ENCODE measurements around the gene RBM47. TPM values are rescaled to one million over a fixed set of nuclear protein-coding genes. Genes with fewer than 3 reads are reported as not detected.

The RBM47 gene
- total and polyA plus RNA-seq, 2 experiments from 2014 or later = 35.6 to 139 TPM

DNA sequence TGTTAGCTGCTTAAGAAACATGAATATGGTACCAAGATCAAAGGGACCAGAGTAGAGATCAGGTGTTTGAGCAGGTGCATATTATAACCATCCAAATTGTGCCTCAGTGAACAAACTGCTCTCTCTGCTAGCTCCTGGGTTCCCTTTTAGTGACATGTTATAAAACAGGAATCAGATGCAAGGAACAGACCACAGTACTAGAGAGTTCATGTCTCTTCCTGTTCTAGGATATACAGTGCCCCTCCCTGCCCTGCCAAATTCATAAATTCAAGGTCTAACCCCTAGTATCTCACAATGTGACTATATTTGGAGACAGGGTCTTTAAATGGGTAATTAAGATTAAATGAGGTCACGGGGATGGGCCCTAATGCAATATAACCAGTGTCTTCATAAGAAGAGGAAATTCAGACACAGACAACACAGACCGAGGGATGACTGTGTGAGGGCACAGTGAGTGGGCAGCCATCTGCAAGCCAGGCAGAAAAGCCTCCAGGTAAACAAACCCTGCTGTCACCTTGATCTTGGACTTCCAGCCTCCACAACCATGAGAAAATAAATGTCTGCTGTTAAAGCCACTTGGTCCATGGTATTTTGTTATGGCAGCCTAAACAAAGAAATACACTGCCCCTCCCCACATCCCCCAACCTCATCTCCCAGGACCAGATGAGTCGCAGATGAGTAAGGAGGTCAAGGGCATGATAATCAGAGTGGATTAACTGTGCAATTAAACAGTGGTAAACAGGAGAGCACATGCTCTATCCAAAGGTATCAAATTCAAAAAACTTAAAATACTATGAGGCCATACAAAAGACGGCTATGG lies 82.5 kb downstream of the RBM47 start:
- peaks cover under 1% of the 10 kb centered on the region for H3K27me3 Mint-ChIP-seq (ENCODE audit: insufficient read depth, low read depth, poor library complexity)
- peaks cover 17% of the 10 kb centered on the region for H4K20me1 ChIP-seq (replicated peaks; ENCODE audit: insufficient read depth)
- H3K36me3 Mint-ChIP-seq (ENCODE audit: low read depth) = peaks cover 67% of the 10 kb centered on the region
- ATAC-seq (no peak), DNase-seq (ENCODE audit: low spot score) (no peak)
- H3K36me3 ChIP-seq (ENCODE audit: insufficient read depth) = peaks cover 22% of the 10 kb centered on the region
- H3K4me3 ChIP-seq = no peak overlapping the region
- no peaks in the 10 kb centered on the region for H3K9me2 ChIP-seq (ENCODE audit: insufficient read depth)
- H2AFZ ChIP-seq = no peak overlapping the region
- no peak overlapping the region for H3K27ac Mint-ChIP-seq
- H3K79me2 ChIP-seq (replicated peaks; ENCODE audit: insufficient read depth) = peaks cover 80% of the 10 kb centered on the region
- H3K27ac ChIP-seq (ENCODE audit: low read depth) = 0 out of 2 replicates have a peak overlapping the region, but pooled peaks have one; percentile 20
- no peaks in the 10 kb centered on the region for H3K27me3 ChIP-seq (ENCODE audit: insufficient read depth)
- H3K4me2 ChIP-seq = no peak overlapping the region
- H3F3A ChIP-seq (replicated peaks; ENCODE audit: low read depth) = no peaks in the 10 kb centered on the region
- H3K4me1 Mint-ChIP-seq = peaks cover 18% of the 10 kb centered on the region
- no peak for TF ChIP-seq JUNB (IDR thresholded peaks at IDR 0.05; ENCODE audit: unreplicated experiment)
- TF ChIP-seq, protein P1, sequence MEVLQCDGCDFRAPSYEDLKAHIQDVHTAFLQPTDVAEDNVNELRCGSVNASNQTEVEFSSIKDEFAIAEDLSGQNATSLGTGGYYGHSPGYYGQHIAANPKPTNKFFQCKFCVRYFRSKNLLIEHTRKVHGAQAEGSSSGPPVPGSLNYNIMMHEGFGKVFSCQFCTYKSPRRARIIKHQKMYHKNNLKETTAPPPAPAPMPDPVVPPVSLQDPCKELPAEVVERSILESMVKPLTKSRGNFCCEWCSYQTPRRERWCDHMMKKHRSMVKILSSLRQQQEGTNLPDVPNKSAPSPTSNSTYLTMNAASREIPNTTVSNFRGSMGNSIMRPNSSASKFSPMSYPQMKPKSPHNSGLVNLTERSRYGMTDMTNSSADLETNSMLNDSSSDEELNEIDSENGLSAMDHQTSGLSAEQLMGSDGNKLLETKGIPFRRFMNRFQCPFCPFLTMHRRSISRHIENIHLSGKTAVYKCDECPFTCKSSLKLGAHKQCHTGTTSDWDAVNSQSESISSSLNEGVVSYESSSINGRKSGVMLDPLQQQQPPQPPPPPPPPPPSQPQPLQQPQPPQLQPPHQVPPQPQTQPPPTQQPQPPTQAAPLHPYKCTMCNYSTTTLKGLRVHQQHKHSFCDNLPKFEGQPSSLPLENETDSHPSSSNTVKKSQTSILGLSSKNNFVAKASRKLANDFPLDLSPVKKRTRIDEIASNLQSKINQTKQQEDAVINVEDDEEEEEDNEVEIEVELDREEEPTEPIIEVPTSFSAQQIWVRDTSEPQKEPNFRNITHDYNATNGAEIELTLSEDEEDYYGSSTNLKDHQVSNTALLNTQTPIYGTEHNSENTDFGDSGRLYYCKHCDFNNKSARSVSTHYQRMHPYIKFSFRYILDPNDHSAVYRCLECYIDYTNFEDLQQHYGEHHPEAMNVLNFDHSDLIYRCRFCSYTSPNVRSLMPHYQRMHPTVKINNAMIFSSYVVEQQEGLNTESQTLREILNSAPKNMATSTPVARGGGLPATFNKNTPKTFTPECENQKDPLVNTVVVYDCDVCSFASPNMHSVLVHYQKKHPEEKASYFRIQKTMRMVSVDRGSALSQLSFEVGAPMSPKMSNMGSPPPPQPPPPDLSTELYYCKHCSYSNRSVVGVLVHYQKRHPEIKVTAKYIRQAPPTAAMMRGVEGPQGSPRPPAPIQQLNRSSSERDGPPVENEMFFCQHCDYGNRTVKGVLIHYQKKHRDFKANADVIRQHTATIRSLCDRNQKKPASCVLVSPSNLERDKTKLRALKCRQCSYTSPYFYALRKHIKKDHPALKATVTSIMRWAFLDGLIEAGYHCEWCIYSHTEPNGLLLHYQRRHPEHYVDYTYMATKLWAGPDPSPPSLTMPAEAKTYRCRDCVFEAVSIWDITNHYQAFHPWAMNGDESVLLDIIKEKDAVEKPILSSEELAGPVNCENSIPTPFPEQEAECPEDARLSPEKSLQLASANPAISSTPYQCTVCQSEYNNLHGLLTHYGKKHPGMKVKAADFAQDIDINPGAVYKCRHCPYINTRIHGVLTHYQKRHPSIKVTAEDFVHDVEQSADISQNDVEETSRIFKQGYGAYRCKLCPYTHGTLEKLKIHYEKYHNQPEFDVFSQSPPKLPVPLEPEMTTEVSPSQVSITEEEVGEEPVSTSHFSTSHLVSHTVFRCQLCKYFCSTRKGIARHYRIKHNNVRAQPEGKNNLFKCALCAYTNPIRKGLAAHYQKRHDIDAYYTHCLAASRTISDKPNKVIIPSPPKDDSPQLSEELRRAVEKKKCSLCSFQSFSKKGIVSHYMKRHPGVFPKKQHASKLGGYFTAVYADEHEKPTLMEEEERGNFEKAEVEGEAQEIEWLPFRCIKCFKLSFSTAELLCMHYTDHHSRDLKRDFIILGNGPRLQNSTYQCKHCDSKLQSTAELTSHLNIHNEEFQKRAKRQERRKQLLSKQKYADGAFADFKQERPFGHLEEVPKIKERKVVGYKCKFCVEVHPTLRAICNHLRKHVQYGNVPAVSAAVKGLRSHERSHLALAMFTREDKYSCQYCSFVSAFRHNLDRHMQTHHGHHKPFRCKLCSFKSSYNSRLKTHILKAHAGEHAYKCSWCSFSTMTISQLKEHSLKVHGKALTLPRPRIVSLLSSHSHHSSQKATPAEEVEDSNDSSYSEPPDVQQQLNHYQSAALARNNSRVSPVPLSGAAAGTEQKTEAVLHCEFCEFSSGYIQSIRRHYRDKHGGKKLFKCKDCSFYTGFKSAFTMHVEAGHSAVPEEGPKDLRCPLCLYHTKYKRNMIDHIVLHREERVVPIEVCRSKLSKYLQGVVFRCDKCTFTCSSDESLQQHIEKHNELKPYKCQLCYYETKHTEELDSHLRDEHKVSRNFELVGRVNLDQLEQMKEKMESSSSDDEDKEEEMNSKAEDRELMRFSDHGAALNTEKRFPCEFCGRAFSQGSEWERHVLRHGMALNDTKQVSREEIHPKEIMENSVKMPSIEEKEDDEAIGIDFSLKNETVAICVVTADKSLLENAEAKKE (CRISPR knock-in tag; IDR thresholded peaks at IDR 0.05) = no peak
- TF ChIP-seq STAT1 (IDR thresholded peaks at IDR 0.05; ENCODE audit: unreplicated experiment) = no peak
- TF ChIP-seq, protein P2, sequence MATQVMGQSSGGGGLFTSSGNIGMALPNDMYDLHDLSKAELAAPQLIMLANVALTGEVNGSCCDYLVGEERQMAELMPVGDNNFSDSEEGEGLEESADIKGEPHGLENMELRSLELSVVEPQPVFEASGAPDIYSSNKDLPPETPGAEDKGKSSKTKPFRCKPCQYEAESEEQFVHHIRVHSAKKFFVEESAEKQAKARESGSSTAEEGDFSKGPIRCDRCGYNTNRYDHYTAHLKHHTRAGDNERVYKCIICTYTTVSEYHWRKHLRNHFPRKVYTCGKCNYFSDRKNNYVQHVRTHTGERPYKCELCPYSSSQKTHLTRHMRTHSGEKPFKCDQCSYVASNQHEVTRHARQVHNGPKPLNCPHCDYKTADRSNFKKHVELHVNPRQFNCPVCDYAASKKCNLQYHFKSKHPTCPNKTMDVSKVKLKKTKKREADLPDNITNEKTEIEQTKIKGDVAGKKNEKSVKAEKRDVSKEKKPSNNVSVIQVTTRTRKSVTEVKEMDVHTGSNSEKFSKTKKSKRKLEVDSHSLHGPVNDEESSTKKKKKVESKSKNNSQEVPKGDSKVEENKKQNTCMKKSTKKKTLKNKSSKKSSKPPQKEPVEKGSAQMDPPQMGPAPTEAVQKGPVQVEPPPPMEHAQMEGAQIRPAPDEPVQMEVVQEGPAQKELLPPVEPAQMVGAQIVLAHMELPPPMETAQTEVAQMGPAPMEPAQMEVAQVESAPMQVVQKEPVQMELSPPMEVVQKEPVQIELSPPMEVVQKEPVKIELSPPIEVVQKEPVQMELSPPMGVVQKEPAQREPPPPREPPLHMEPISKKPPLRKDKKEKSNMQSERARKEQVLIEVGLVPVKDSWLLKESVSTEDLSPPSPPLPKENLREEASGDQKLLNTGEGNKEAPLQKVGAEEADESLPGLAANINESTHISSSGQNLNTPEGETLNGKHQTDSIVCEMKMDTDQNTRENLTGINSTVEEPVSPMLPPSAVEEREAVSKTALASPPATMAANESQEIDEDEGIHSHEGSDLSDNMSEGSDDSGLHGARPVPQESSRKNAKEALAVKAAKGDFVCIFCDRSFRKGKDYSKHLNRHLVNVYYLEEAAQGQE (IDR thresholded peaks at IDR 0.05; ENCODE audit: unreplicated experiment) = no peak
- no peak for TF ChIP-seq EZH2 (IDR thresholded peaks at IDR 0.05; ENCODE audit: low read depth, unreplicated experiment)
- TF ChIP-seq EZH2phosphoT487 (IDR thresholded peaks at IDR 0.05; ENCODE audit: unreplicated experiment) = no peak
- TF ChIP-seq, protein P3, sequence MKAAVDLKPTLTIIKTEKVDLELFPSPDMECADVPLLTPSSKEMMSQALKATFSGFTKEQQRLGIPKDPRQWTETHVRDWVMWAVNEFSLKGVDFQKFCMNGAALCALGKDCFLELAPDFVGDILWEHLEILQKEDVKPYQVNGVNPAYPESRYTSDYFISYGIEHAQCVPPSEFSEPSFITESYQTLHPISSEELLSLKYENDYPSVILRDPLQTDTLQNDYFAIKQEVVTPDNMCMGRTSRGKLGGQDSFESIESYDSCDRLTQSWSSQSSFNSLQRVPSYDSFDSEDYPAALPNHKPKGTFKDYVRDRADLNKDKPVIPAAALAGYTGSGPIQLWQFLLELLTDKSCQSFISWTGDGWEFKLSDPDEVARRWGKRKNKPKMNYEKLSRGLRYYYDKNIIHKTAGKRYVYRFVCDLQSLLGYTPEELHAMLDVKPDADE (IDR thresholded peaks at IDR 0.05) = no peak
- TF ChIP-seq, protein P4, sequence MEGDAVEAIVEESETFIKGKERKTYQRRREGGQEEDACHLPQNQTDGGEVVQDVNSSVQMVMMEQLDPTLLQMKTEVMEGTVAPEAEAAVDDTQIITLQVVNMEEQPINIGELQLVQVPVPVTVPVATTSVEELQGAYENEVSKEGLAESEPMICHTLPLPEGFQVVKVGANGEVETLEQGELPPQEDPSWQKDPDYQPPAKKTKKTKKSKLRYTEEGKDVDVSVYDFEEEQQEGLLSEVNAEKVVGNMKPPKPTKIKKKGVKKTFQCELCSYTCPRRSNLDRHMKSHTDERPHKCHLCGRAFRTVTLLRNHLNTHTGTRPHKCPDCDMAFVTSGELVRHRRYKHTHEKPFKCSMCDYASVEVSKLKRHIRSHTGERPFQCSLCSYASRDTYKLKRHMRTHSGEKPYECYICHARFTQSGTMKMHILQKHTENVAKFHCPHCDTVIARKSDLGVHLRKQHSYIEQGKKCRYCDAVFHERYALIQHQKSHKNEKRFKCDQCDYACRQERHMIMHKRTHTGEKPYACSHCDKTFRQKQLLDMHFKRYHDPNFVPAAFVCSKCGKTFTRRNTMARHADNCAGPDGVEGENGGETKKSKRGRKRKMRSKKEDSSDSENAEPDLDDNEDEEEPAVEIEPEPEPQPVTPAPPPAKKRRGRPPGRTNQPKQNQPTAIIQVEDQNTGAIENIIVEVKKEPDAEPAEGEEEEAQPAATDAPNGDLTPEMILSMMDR (conservative IDR thresholded peaks at IDR 0.05; ENCODE audit: low read depth in 2 of 2) = no peak
- no peak for TF ChIP-seq CREB1 (CRISPR knock-in tag; IDR thresholded peaks at IDR 0.05; ENCODE audit: low read depth)
- no peak for TF ChIP-seq ZNF114 (CRISPR knock-in tag; IDR thresholded peaks at IDR 0.05)
- no peak for TF ChIP-seq NANOG (IDR thresholded peaks at IDR 0.05; ENCODE audit: borderline replicate concordance)
- no peak for TF ChIP-seq ZNF331 (CRISPR knock-in tag; IDR thresholded peaks at IDR 0.05; ENCODE audit: low read depth)
- TF ChIP-seq POLR2AphosphoS5 (IDR thresholded peaks at IDR 0.05; ENCODE audit: low read depth) = no peak
- H3K9me3 Mint-ChIP-seq = no peaks in the 10 kb centered on the region
- H3K4me1 ChIP-seq (ENCODE audit: insufficient read depth) = peaks cover 10% of the 10 kb centered on the region; the same call in 1 of the 2 replicates
- no peak overlapping the region for H3K4me3 Mint-ChIP-seq

Measured in GM23338 (cell line).